CD4-positive, alpha-beta T cell treated with Interleukin-15 for 1 hour (primary cell): ENCODE measurements around the gene MYBPC1.
"Not testable (repeated sequence)": the region's sequence is repeated elsewhere in the genome, so short reads cannot be mapped to it uniquely, and the experiment has no call there.

Source experiments
- DNase-seq: peaks from one replicate; pipeline ENCODE4 v3.0.0-alpha.2; 2020

MYBPC1 gene

GRCh38 chr12:101594700-101595099, at the start of gene MYBPC1:
Gene MYBPC1, plus strand, starts transcription at chr12:101594971. Its CDS starts 100 bp downstream, at chr12:101595071.
- no peak for DNase-seq

- DNase-seq: no peak
These were observed 43.2 kb upstream of the MYBPC1 start for GRCh38 chr12:101551362-101552114.

- DNase-seq: no peak
These were observed 42.5 kb upstream of the MYBPC1 start for GRCh38 chr12:101552277-101552676.

- DNase-seq: no peak
These were observed 37.7 kb upstream of the MYBPC1 start for GRCh38 chr12:101557094-101557493.

- DNase-seq: not testable (repeated sequence)
These were observed 36.0 kb upstream of the MYBPC1 start for GRCh38 chr12:101558726-101559125.

GRCh38 chr12:101563212-101563611, 31.6 kb upstream of the MYBPC1 start:
- no peak for DNase-seq

GRCh38 chr12:101564912-101565311, 29.9 kb upstream of the MYBPC1 start:
- DNase-seq: no peak

- no peak for DNase-seq
These were observed 28.5 kb upstream of the MYBPC1 start for GRCh38 chr12:101566318-101566717.

GRCh38 chr12:101567918-101568317, 26.9 kb upstream of the MYBPC1 start:
- DNase-seq: no peak

- DNase-seq: no peak
These were observed 24.7 kb upstream of the MYBPC1 start for GRCh38 chr12:101570047-101570446.

- DNase-seq: no peak
These were observed 23.7 kb upstream of the MYBPC1 start for GRCh38 chr12:101571105-101571504.

- DNase-seq: no peak
These were observed 21.0 kb upstream of the MYBPC1 start for GRCh38 chr12:101573743-101574142.

GRCh38 chr12:101578417-101578816, 16.4 kb upstream of the MYBPC1 start:
- DNase-seq: no peak

GRCh38 chr12:101581190-101581589, 13.6 kb upstream of the MYBPC1 start:
- DNase-seq: no peak

GRCh38 chr12:101582937-101583336, 11.8 kb upstream of the MYBPC1 start:
- DNase-seq: no peak

- DNase-seq: no peak
These were observed 4.4 kb upstream of the MYBPC1 start for GRCh38 chr12:101590383-101590782.

- no peak for DNase-seq
These were observed 3.0 kb upstream of the MYBPC1 start for GRCh38 chr12:101591781-101592180.

GRCh38 chr12:101592448-101592847, 2.3 kb upstream of the MYBPC1 start:
- no peak for DNase-seq

- DNase-seq: no peak
These were observed 1.9 kb upstream of the MYBPC1 start for GRCh38 chr12:101592921-101593320.

GRCh38 chr12:101596172-101596571, 1.4 kb downstream of the MYBPC1 start:
- DNase-seq: no peak

GRCh38 chr12:101597164-101597563, 2.4 kb downstream of the MYBPC1 start:
- no peak for DNase-seq

GRCh38 chr12:101598483-101598882, 3.7 kb downstream of the MYBPC1 start:
- DNase-seq: no peak

- DNase-seq: no peak
These were observed 4.5 kb downstream of the MYBPC1 start for GRCh38 chr12:101599311-101599710.

- no peak for DNase-seq
These were observed 5.2 kb downstream of the MYBPC1 start for GRCh38 chr12:101599771-101600484.
